Tibial nerve (tissue), 3 donors: ENCODE data around the gene PRRC2B.

Source experiments
- CTCF ChIP-seq, 5 experiments: fragments of 200-600 bp in 3 of 5; fragments of 450-650 bp in 2 of 5; sonication (generic) in 3 of 5; IDR thresholded peaks; one replicate each; pipeline ENCODE4 v1.5.1; 2016 to 2019; ENCODE audit warnings: antibody characterized with exemption in 5 of 5, mild to moderate bottlenecking in 3 of 5, moderate library complexity in 2 of 5
- POLR2A ChIP-seq, 2 donors: fragments of 450-650 bp; IDR thresholded peaks; one replicate each; pipeline ENCODE4 v1.6.1; 2017; ENCODE audit warnings: antibody characterized with exemption in 2 of 2, mild to moderate bottlenecking in 2 of 2, moderate library complexity in 2 of 2

- TF ChIP-seq CTCF (IDR thresholded peaks at IDR 0.05) (no peak), POLR2A (IDR thresholded peaks at IDR 0.05) (no peak)
Measured at GRCh38 chr9:131442351-131442750, 48.5 kb downstream of the PRRC2B start.
